GM18511 (cell line): ENCODE results near the gene PAOX.
"Not testable (repeated sequence)": the region's sequence is repeated elsewhere in the genome, so short reads cannot be mapped to it uniquely, and the experiment has no call there.

ENCODE experiments used
- ATAC-seq: cut with Tn5 transposase; IDR thresholded peaks from one replicate; pipeline ENCODE4 v1.9.1; 2021; ENCODE audit warnings: mild to moderate bottlenecking, moderate library complexity; ENCODE audit not compliant: unreplicated experiment

PAOX gene

GRCh38 chr10:133431888-133432613, 53.0 kb downstream of the PAOX start:
- ATAC-seq = not testable (repeated sequence)

DNA sequence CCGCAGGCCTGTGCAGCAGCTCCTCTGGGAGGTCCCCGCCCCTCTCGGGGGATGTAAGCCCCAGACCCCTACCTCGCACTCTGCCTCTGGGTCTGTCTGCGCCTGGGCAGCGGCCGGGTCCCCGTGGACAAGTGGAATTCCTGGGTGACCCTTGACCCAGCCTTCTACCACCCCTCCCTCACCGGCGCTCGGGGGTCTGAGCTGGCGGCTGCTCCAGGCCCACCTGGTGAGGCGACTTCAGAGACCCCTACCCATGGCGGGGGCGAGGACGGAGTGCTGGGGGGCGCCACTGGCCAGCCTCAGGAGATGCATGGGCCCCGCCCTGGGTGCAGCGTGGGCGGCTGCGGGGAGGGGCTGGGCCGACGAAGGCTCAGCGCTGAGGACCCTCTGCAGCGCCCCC, 53.7 kb downstream of the PAOX start:
- ATAC-seq = not testable (repeated sequence)

- peak; percentile 49 for ATAC-seq
Observed at GRCh38 chr10:133438711-133439273, 59.7 kb downstream of the PAOX start.

DNA sequence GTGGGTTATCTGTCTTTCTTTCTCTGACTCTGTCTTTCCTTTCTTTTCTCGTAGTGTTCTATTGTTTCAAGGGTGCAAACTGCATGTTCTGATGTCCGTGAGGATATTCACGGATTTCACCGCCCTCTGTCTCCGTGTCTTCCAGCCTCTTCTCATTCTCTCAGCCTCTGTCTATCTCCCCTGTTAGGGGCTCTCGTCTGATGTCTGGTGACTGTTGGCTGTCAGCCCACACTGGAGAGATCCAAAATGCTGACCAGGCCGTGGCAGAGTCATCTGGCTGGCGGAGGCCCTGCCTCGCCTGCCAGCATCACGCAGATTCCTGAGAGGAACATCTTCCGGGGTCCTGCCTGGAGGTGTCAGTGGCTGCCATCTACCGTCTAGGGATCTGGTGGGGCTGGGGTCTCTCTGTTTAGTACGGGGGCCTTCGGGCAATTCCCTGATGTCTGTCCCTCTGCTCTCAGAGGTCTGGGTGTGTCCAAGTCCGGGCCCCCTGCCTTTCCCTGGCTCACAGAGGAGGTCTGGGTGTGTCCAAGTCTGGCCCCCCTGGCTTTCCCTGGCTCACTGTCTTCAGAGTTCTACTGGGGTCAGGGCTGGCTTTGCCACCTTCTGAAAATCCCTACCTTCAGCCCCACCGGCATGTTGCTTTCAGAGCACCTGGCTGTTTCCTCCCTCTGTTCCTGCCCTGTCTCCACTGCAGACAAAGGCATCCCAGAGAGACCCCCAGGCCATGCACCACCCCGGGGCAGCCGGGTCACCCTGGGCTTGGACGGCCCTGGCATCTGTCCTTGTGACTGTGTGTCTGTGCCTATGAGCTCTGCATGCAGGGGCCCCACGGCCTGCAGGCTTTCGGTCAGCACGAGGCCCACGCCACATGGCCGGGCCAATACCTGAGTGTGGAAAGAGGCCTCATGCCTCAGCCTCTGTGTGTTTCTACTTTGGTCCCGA, 60.7 kb downstream of the PAOX start:
- no peak for ATAC-seq

- ATAC-seq = no peak
Observed at GRCh38 chr10:133440633-133441285, 61.7 kb downstream of the PAOX start.
